ENCODE data around the gene IGF1R.

IGF1R gene

DNA sequence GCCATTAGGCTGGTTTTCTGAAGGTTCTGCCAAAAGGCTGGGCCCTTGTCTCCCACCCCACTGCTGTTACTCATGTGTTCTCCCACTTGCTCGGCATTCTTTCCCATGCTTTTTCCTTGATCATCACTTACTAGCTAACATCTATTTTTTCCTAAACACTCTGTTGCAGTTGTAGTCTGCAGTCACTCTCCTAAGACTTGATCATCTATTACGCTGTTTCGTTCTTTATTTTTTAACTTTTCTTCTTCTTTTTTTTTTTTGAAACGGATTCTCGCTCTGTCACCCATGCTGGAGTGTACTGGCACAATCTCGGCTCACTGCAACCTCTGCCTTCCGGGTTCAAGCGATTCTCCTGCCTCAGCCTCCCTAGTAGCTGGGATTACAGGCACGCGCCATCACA lies 176.3 kb downstream of the IGF1R start:
- no peak for DNase-seq
- no peak for TF ChIP-seq POLR2A (IDR thresholded peaks at IDR 0.05; ENCODE audit: low read length)
- TF ChIP-seq GATA1 (IDR thresholded peaks at IDR 0.05; ENCODE audit: low read depth, low read length): no peak

DNA sequence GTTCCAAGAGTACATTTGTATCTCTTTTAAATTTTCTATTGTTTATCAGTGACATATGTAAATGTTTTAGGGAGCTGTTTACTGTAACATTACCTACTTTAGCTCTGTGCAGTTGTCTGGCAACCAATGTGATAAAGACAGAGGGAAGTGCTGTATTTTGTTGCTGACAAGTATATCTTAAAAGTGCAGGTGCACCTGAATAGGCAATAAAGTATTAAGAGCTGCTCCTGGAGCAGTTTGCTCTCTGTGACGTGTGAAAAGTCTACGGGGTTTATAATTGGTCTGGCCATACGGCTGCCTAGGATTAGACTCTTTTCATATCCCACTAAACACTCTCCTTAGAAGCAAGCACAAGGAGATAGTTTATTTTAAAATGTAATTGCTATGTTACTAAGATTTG lies 178.3 kb downstream of the IGF1R start:
- DNase-seq: no peak
- TF ChIP-seq GATA1 (IDR thresholded peaks at IDR 0.05; ENCODE audit: low read depth, low read length) (no peak), POLR2A (IDR thresholded peaks at IDR 0.05; ENCODE audit: low read length) (no peak)

DNA sequence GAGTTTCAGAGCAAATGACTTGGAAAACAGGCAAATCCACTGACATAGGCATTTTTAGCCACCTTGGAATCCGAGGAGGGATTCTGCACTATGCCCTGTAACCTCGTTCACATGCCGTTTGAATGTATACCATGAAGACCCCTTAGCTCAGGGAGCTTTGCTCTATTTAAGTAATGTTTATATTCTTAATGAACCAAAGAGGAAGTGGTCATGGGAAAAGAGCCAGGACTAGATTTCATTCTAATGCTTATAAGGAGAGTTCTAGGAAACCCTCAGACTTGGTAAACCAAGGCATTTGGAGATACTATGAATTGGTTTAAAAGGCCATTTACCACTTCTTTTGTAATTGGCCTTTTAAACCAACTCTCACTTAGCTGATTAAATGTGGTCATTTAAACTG lies 178.9 kb downstream of the IGF1R start:
- TF ChIP-seq GATA1 (IDR thresholded peaks at IDR 0.05; ENCODE audit: low read depth, low read length): no peak
- TF ChIP-seq POLR2A (IDR thresholded peaks at IDR 0.05; ENCODE audit: low read length): no peak

DNA sequence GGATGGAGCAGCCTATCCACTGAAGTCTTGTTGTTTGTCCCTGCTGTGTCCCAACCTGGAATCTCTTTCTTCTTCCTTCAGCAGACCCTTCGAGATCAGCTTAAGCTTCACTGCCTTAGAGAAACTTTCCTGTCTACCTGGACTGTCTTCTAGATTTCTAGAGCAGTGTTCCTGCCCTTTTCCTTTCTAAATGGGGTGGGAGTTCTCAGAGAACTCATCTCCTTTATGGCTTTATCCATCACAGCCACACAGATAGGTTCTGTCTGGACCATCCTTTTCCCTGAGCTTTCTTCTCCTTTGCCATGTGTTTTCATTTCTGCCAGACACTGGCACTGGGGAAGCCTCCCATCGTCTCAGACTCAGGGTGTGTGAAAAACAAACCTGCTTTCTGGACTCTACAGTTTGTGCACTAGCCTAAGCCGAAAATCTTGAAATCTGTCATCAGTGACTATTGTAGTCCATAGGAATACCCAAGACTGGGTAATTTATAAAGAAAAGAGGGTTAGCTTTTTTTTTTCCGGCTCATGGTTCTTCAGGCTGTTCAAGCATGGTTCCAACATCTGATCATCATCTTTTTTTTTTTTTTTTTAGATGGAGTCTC lies 181.8 kb downstream of the IGF1R start:
- TF ChIP-seq POLR2A (IDR thresholded peaks at IDR 0.05; ENCODE audit: low read length) (no peak), GATA1 (IDR thresholded peaks at IDR 0.05; ENCODE audit: low read depth, low read length) (no peak)

More for the DNA sequence above, 178.9 kb downstream of the IGF1R start:
- DNase-seq: no peak

DNA sequence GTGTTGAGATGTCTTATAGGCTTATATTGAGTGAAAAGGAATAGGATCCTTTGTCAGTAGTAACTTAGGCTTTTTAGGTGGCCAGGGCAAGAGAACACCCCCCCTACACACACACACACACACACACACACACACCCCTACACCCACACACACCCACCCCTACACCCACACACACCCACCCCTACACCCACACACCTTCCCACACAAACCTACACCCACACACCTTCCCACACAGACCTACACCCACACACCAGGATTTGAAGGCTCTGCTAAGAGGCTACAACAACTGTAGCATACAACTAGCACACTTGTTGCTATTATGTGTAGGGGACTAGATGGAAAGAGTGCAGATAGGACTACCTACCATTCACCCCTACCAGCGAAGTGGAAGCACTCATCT lies 186.6 kb downstream of the IGF1R start:
- no peak for DNase-seq
- TF ChIP-seq GATA1 (IDR thresholded peaks at IDR 0.05; ENCODE audit: low read depth, low read length): no peak
- no peak for TF ChIP-seq POLR2A (IDR thresholded peaks at IDR 0.05; ENCODE audit: low read length)

More for the DNA sequence above, 181.8 kb downstream of the IGF1R start:
- DNase-seq: peak in 1 of 2 experiments; percentile 11

DNA sequence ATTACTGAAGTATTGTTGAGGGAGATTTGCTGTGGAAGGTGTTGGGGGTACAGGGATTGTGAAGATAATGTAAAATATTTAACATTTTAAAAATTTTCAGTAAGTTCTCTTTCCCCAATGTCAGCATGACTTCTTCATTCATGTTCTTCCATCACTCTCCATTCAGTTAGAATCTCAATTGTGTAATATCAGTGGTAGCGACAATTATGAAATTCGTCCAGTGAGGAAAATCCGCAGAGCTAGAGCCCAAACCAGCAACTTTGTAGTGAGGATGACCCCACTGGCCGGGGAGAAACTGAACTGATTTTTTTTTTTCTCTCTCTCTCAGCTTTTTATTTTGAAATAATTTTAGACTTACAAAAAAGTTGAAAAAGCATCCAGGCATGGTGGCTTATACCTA lies 187.5 kb downstream of the IGF1R start:
- no peak for DNase-seq
- TF ChIP-seq GATA1 (IDR thresholded peaks at IDR 0.05; ENCODE audit: low read depth, low read length) (no peak), POLR2A (IDR thresholded peaks at IDR 0.05; ENCODE audit: low read length) (no peak)

DNA sequence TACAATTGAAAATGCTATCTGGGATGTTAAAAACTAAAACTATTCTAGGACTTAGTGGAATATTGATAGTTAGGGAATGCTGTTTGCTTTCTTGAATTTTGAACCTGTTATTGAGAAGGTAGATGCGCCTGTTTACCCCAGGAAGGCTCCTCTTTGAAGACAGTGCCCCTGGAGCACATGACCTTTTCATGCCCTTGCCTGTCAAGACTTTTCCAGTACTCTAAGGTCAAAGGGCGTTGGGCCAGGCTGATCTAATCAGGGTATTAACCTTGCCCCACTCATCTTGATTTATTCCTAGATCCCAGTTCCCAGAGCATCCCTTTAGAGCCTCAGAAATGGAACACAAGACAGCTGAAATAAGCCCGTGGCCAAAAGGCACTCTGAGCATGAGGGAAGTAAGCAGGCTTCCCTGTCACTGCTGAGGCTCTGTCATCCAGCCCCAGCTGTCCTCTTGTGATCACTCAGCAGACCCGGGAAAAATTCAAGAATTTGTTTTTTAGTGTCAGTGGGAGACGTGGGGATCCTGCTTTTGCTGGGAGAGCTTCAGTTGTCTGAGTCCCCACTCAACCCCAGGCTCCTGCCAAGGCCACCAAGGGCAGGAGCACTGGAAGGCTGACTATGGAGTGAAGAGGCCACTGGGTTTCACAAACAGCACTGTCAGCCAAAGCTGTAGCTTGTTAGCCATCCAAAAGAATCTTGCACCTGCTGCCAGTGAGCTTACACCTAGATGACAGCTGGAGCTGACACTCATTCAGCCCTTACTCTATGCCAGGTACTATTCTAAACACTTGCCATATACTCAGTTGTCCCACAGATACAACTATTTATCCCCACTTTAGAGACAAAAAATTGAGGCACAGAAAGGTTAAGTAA lies 190.3 kb downstream of the IGF1R start:
- no peak for DNase-seq
- TF ChIP-seq GATA1 (IDR thresholded peaks at IDR 0.05; ENCODE audit: low read depth, low read length) (no peak), POLR2A (IDR thresholded peaks at IDR 0.05; ENCODE audit: low read length) (no peak)

DNA sequence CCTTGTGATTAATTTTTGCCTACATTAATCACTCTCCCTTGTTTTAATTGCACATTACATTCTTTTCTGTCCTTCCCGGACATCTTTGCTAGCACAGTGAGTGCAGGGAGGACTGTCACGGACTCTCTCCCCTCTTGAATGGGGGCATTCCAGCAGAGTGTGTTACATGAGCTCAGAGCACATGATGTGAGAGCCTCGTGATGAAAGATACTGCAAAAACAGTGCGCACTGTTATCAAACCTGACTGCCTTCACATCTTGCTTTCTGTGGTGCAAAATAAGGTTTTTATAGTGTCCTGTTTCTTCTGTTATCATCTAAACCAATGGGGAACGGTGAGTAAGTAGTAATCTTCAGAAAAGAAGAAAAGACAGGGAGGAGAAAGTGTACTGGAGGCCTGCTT lies 191.7 kb downstream of the IGF1R start:
- peak; percentile 65 to 81 for DNase-seq
- TF ChIP-seq GATA1 (IDR thresholded peaks at IDR 0.05; ENCODE audit: low read depth, low read length) (no peak), POLR2A (IDR thresholded peaks at IDR 0.05; ENCODE audit: low read length) (no peak)

DNA sequence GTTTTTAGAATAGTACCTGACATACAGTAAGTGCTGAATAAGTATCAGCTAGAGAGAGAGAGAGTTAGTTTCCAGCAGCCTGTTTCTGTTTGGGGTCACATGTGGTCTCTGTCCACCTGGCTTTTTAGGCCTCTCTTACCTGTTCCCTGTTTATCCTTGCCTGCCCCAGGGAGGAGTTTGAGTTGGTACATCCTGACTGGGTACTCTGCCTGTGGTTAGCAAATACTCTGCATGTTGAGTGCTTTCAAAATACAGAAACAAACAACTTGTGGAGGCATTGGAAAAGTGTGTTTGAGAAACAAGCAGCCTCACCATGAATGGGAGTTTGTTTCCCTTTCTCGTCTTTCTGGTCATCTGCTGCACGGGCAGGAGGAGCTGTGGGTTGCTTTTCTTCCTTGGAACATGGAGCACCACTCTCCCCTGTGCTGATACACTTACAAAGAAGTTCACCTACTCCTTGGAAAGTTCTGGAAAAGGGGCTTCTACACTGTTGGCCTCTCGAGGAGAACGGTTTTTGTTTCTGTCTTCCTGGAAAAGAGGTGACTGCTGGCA lies 193.2 kb downstream of the IGF1R start:
- no peak for DNase-seq
- no peak for TF ChIP-seq GATA1 (IDR thresholded peaks at IDR 0.05; ENCODE audit: low read depth, low read length)

DNA sequence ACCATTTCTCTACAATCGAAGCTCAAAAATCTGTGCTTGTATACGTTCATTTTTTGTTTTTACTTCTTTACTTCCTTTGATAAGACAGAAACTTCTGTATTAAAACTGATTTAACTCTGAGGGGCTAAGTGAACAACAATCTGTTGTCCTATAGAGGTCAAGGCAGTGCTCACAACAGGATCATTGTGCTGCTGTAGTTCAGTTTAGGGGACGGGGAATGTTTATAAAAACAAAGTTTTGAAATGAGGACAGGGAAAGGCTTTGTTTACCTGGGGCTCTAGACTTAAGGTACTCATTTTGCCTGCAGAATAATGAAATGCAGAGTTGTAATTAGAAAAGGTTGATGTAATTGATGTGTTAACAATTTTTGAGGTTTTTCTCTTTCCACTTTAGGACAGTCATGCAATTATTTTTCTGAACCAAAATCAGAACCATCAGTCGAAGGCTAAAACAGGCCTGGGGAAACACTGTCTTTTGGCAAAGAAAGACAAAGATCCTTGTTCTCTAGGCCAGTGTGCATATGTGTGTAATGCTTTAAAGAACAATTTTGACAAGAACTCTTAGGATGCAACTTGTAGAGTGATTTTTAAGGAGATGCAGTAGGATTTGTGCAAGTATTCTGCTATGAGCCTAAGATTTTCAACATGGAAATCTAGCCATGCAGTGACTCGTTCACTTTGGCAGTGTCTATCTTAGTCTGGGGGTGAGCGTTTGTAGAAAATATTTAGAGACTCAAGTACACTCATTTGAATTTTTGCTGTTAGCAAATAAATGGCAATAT lies 194.0 kb downstream of the IGF1R start:
- no peak for TF ChIP-seq POLR2A (IDR thresholded peaks at IDR 0.05; ENCODE audit: low read length)
- TF ChIP-seq GATA1 (IDR thresholded peaks at IDR 0.05; ENCODE audit: low read depth, low read length): no peak
- no peak for DNase-seq

DNA sequence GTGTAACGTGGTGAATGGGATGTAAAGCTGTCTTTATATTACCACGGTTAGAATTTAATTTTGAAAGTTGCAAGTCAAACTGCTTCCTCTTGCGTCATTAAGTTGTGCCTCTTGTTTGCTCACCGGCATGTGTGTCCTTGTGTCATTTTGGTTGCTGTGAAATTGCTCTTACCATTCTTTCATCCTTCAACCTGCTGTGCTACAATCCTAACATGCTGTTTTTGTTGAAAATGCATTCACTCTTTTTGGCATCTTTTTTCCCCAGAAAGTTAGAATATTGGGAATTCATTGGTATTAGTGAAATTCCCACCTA lies 194.6 kb downstream of the IGF1R start:
- no peak for TF ChIP-seq POLR2A (IDR thresholded peaks at IDR 0.05; ENCODE audit: low read length)
- no peak for TF ChIP-seq GATA1 (IDR thresholded peaks at IDR 0.05; ENCODE audit: low read depth, low read length)
- DNase-seq: no peak

DNA sequence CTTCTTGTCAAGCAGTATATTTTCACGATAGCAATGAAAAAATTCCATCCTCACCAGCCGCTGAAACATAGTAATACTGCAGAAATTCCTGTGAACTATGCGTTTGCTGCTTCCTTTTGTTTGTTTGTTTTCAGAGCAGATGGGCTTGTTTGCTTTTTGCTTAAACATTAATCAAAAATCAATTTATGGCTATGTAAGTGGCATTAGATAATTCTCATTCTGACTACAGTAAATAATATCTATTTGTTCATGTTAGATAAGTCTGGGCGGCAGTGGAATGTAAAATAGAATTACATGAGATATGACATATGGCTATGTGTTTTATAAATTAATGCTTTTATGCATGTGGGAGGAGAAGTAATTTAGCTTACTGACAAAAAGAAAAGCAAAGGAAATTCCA lies 195.5 kb downstream of the IGF1R start:
- DNase-seq: no peak
- no peak for TF ChIP-seq POLR2A (IDR thresholded peaks at IDR 0.05; ENCODE audit: low read length)
- no peak for TF ChIP-seq GATA1 (IDR thresholded peaks at IDR 0.05; ENCODE audit: low read depth, low read length)

DNA sequence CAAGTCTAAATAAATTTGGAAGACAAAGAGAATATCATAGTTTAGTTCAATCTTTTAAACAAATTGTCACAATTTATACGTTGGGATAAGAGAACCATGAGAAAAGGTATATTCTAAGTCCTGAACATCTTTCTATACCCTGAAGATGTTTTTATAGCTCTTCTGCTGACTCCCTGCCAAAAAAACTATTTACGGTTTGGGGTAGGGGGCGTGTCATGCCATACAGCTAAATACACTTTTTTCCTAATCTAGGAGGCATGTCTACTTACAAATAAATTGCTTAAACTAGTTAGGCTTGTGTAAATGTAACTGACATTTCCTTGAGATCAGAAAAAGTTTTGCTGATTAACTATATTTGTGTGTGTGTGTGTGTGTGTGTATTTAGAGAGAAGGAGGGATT lies 195.9 kb downstream of the IGF1R start:
- TF ChIP-seq GATA1 (IDR thresholded peaks at IDR 0.05; ENCODE audit: low read depth, low read length) (no peak), POLR2A (IDR thresholded peaks at IDR 0.05; ENCODE audit: low read length) (no peak)
- peak in 1 of 2 experiments; percentile 11 for DNase-seq
